Lung (tissue), 12 donors: ENCODE results near the gene CLPX. TPM values are rescaled to one million over a fixed set of nuclear protein-coding genes. Genes with fewer than 3 reads are reported as not detected.
A peak's percentile ranks its signal among the peaks of the same experiment; 100 is the strongest.

Experiments used
- ATAC-seq: fragments of 200-7000 bp; cut with Tn5 transposase; one replicate; pipeline ENCODE4 v1.9.1; 2020; ENCODE audit warnings: moderate number of reproducible peaks; ENCODE audit not compliant: insufficient read depth, low FRiP score
- DNase-seq, 3 donors: peaks; one replicate each; pipeline ENCODE4 v3.0.0-alpha.2; 2013 to 2017
- H3K27ac ChIP-seq, 2 donors: one replicate each; pipeline ENCODE4 v1.5.1; 2013; ENCODE audit warnings: mild to moderate bottlenecking in 2 of 2, moderate library complexity in 2 of 2, control low read depth in 1 of 2, inconsistent platforms in 1 of 2, low read depth in 1 of 2, low read length in 1 of 2
- H3K27me3 ChIP-seq, 3 donors: one replicate each; pipeline ENCODE4 v1.5.1; 2013; ENCODE audit warnings: low read length in 2 of 3; ENCODE audit not compliant: control insufficient read depth in 3 of 3, insufficient read depth in 3 of 3
- H3K36me3 ChIP-seq, 4 donors: one replicate each; pipeline ENCODE4 v1.5.1; 2013; ENCODE audit warnings: low read length in 4 of 4, mild to moderate bottlenecking in 1 of 4, moderate library complexity in 1 of 4; ENCODE audit not compliant: control insufficient read depth in 4 of 4, insufficient read depth in 4 of 4
- H3K4me1 ChIP-seq, 5 donors: one replicate each; pipeline ENCODE4 v1.5.1; 2013; ENCODE audit warnings: low read length in 5 of 5, mild to moderate bottlenecking in 2 of 5, moderate library complexity in 1 of 5; ENCODE audit not compliant: control insufficient read depth in 5 of 5, insufficient read depth in 5 of 5
- H3K4me3 ChIP-seq: one replicate; pipeline ENCODE4 v1.5.1; 2013; ENCODE audit warnings: mild to moderate bottlenecking, control low read depth, moderate library complexity
- H3K9ac ChIP-seq, 2 donors: one replicate each; pipeline ENCODE4 v1.5.1; 2013; ENCODE audit warnings: low read length in 2 of 2, control low read depth in 1 of 2; ENCODE audit not compliant: insufficient read depth in 1 of 2
- H3K9me3 ChIP-seq, 4 donors: one replicate each; pipeline ENCODE4 v1.5.1; 2013; ENCODE audit warnings: low read length in 3 of 4, mild to moderate bottlenecking in 1 of 4, moderate library complexity in 1 of 4; ENCODE audit not compliant: control insufficient read depth in 4 of 4, insufficient read depth in 3 of 4
- CTCF ChIP-seq: IDR thresholded peaks from 2 replicates; pipeline ENCODE4 v1.5.1; 2012; ENCODE audit warnings: mild to moderate bottlenecking; ENCODE audit errors: control extremely low read depth, extremely low read depth
- WGBS, 2 donors: extraction: QIAGEN DNeasy Blood & Tissue Kit; methylation state at CpG; one replicate each; pipeline ENCODE4 v1.1.7; 2013; 5-methylcytosine and 5-hydroxymethylcytosine counted together
- polyA plus RNA-seq, 2 donors: library from polyadenylated mRNA; stranded (reverse); fragments of 200-250 nt; gene quantifications; one replicate each; pipeline ENCODE4 v1.2.1, GENCODE V29; 2013
- total RNA-seq, 2 donors: library from RNA; depleted of rRNA in 1 of 2; stranded (reverse); fragments of >200 nt in 1 of 2; gene quantifications; one replicate each; pipeline ENCODE4 v1.2.1, GENCODE V29; 2014 to 2021
- donor health status: control.
- donor health status: control.
- donor health status: Bipolar disorder and iron deficiency.
- donor health status: healthy.
- donor health status: DM: yes; HTN: yes; CAD: no.

CLPX gene
- total and polyA plus RNA-seq, 4 donors, result 11.2 to 93.6 (median 31.3) TPM

GRCh38 chr15:65177901-65178300 lies 7.2 kb downstream of the CLPX start:
- Histone ChIP-seq H3K27me3 (no peaks in the 10 kb centered on the region), H3K4me3 (no peak overlapping the region), H3K36me3 (peaks cover 15 to 46% (median 28%) of the 10 kb centered on the region in 4 donors), H3K9me3 (no peaks in the 10 kb centered on the region), H3K27ac (peak overlapping the region in 1 of 2 donors; percentile 40), H3K9ac (no peak overlapping the region), H3K4me1 (peaks cover 0 to 9% (median 2%) of the 10 kb centered on the region in 5 donors)
- no peak for TF ChIP-seq CTCF
- no peak for DNase-seq
- WGBS, 2 donors, result 72 to 93% methylated on average over 1 of the region's 1 CpG
- no peak for ATAC-seq

GRCh38 chr15:65176056-65176455 lies 9.1 kb downstream of the CLPX start:
- peaks cover 0 to 7% (median 0%) of the 10 kb centered on the region in 5 donors for H3K4me1 ChIP-seq
- no peak overlapping the region for H3K27ac ChIP-seq
- H3K9me3 ChIP-seq, result no peaks in the 10 kb centered on the region
- no peak overlapping the region for H3K4me3 ChIP-seq
- peaks cover 20 to 43% (median 30%) of the 10 kb centered on the region in 4 donors for H3K36me3 ChIP-seq
- H3K27me3 ChIP-seq, result no peaks in the 10 kb centered on the region
- DNase-seq (no peak), ATAC-seq (no peak)
- H3K9ac ChIP-seq, result no peak overlapping the region
- TF ChIP-seq CTCF, result no peak

- Histone ChIP-seq H3K9ac (no peak overlapping the region), H3K9me3 (no peaks in the 10 kb centered on the region), H3K4me3 (no peak overlapping the region), H3K36me3 (peaks cover 23 to 43% (median 30%) of the 10 kb centered on the region in 4 donors), H3K27me3 (no peaks in the 10 kb centered on the region), H3K4me1 (peaks cover 0 to 7% (median 0%) of the 10 kb centered on the region in 5 donors), H3K27ac (no peak overlapping the region)
- TF ChIP-seq CTCF, result no peak
- ATAC-seq (no peak), DNase-seq (no peak)
- WGBS, 2 donors, result 93% methylated on average over 5 of the region's 5 CpGs
Observed at GRCh38 chr15:65175511-65175910, 9.6 kb downstream of the CLPX start.

GRCh38 chr15:65174509-65174908 lies 10.6 kb downstream of the CLPX start:
- Histone ChIP-seq H3K27ac (no peak overlapping the region), H3K9me3 (no peaks in the 10 kb centered on the region), H3K36me3 (peaks cover 22 to 38% (median 30%) of the 10 kb centered on the region in 4 donors), H3K27me3 (no peaks in the 10 kb centered on the region), H3K4me1 (peaks cover 0 to 2% (median 0%) of the 10 kb centered on the region in 5 donors), H3K9ac (no peak overlapping the region), H3K4me3 (no peak overlapping the region)
- TF ChIP-seq CTCF, result no peak
- 94 to 96% methylated on average over 5 of the region's 5 CpGs for WGBS, 2 donors
- ATAC-seq (no peak), DNase-seq (no peak)
